Measurements from ENCODE around the gene ZGRF1.
"Not testable (repeated sequence)": the region's sequence is repeated elsewhere in the genome, so short reads cannot be mapped to it uniquely, and the experiment has no call there.

The ZGRF1 gene

GRCh38 chr4:112557676-112558411 is 78.9 kb downstream of the ZGRF1 start:
- DNase-seq (ENCODE audit: low spot score), result no peak

DNA sequence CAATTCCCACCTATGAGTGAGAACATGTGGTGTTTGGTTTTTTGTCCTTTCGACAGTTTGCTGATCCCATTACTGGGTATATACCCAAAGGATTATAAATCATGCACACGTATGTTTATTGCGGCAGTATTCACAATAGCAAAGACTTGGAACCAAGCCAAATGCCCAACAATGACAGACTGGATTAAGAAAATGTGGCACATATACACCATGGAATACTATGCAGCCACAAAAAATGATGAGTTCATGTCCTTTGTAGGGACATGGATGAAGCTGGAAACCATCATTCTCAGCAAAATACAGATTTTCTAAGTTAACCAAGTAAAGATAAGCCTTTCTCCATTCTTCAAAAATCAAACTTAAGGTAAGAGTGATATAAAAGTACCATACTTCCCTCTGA is 82.4 kb downstream of the ZGRF1 start:
- not testable (repeated sequence) for DNase-seq (ENCODE audit: low spot score)

- peak; percentile 67 for DNase-seq (ENCODE audit: low spot score)
Measured at GRCh38 chr4:112552668-112553067, 84.0 kb downstream of the ZGRF1 start.

GRCh38 chr4:112550728-112551127 is 86.0 kb downstream of the ZGRF1 start:
- DNase-seq (ENCODE audit: low spot score), result peak; percentile 14

DNA sequence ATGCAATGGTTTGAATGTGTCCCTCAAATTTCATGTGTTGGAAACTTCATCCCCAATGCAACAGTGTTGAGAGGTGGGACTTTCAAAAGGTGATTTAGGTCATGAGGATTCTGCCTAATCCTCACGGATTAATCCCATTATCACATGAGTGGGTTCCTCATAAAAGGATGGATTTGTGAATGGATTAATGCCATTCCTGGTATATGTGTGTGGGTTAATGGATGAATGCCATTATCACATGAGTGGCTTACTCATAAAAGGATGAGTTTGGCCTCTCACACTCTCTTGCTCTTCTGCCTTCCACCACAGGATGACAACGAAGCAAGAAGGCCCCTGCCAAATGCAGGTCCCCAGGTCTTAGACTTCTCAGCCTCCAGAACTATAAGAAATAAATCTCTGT is 90.2 kb downstream of the ZGRF1 start:
- no peak for DNase-seq (ENCODE audit: low spot score)

DNA sequence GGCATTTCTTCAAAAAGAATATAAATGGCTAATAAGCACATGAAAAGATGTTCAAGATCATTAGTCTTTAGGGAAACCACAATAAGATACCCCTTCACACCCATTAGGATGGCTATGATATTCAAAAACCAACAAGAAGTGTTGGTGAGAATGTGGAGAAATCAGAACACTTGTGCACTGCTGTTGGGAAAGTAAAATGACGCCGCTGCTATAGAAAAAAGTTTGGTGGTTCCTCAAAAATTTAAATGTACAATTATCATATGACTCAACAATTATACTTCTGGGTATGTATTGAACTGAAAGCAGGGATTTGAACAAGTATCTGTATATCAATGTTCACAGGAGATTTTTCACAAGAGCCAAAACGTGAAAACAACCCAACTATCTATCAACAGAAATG is 91.4 kb downstream of the ZGRF1 start:
- DNase-seq (ENCODE audit: low spot score), result no peak

GRCh38 chr4:112540695-112541094 is 96.0 kb downstream of the ZGRF1 start:
- no peak for DNase-seq (ENCODE audit: low spot score)

DNA sequence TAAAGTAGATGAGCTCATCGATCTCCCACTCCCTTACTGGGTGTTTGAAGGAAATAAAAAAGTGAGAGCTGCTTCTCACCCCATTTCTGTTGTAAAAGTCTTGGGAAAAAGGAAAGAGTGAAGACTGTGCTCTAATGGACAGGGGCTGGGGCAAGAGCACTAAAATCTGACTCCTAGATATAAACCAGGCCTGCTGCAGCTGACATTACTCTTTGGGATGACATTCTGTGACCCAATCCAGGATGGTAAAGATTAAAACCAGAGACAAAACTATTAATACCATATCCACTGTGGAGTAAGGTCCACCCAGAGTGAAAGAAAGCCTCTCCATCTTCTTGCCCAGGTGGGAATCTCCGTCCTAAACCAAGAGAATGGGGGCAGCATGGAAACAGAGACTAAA is 100.6 kb downstream of the ZGRF1 start:
- DNase-seq (ENCODE audit: low spot score), result no peak

- DNase-seq (ENCODE audit: low spot score), result no peak
Measured at GRCh38 chr4:112532267-112532666, 104.4 kb downstream of the ZGRF1 start.

DNA sequence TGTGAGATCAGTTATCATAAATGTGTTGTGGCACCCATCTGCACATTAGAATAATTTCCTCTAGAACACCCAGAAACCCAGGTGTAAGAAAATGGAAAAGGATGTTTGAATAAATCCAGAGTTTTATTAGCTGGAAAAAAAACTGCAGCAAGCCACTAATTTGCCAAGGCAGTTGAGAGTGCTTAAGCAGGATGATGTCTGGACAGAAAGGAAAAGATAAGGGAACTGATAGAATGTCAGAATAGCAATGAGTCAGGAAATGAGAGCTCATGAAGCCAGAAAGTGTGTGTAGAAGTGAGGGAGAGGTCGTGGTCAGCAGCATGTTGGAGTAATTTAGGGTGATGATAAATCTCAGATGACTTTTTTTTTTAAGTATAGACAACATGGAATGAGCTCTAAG is 105.6 kb downstream of the ZGRF1 start:
- DNase-seq (ENCODE audit: low spot score), result no peak

- DNase-seq (ENCODE audit: low spot score), result peak; percentile 40
Measured at GRCh38 chr4:112526061-112526460, 110.6 kb downstream of the ZGRF1 start.

- DNase-seq (ENCODE audit: low spot score), result peak; percentile 67
Measured at GRCh38 chr4:112523764-112524505, 112.8 kb downstream of the ZGRF1 start.

- no peak for DNase-seq (ENCODE audit: low spot score)
Measured at GRCh38 chr4:112523008-112523721, 113.5 kb downstream of the ZGRF1 start.

- DNase-seq (ENCODE audit: low spot score), result not testable (repeated sequence)
Measured at GRCh38 chr4:112522431-112522830, 114.3 kb downstream of the ZGRF1 start.

- DNase-seq (ENCODE audit: low spot score), result no peak
Measured at GRCh38 chr4:112521123-112522023, 115.3 kb downstream of the ZGRF1 start.

DNA sequence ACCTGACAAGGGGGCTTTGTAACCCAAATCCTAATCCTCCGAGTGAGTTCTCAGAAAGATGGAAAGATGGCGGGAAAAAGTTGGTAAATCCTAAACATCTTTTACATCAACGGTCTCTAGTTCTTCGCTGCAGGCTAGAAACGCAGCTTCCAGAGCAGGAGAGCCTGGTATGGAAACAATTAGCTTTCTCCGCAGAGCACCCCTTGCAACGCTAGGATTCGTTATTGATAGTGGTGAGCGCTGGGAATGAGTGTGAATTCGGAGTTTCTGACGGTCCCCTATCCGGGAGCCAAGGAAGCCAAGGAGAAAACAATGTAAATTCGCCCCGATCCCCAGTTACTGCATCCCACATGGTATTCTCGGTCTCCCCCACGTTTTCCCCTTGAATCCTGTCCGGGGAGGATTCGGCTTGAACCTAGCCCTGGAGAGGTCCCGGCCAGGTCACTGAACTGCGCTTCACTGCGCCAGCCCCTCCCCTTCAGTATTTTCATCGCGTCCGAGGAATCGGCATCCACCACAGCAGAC is 116.0 kb downstream of the ZGRF1 start:
- DNase-seq (ENCODE audit: low spot score), result no peak

DNA sequence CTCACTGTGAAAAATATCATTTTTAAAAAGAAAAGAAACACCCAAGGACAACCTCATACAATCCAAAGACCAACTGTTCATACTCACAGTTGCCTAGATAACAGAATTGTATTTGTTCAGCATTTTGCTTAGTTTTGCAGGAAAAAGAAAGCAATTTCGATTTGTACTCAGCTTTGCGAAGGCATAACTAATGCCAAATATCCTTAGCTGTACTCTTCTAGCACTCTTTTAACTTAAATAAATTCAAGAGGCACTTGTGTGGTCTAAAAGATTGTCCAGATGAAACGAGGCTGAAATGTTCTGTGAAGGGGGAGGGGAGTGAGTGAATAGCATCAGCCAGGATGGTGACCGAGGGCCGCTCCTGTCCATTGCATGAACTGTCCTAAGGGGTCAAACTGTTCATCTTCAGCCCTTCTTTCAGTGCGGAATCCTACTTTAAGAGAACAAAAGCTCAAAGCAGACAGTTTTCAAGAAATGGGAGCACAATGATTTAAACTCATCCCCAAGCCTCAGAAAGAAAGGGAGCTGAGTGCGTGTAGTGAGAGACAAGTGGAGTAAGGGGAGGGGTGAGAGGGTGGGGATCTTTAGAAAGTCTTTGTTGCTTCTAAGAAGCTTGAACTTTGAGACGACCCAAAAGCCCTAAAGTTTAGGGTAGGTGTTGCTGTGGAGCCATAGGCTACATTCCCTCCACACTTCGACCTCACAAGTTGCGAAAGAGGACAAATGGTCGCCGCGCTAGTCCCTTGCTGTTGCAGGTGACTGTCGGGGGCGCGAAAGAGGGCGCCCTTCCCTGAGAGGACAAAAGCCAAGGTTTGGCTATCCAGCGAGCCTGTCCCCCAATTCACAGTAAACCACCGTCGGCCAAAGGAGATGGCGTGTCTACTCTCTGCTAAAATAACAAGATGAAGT is 116.8 kb downstream of the ZGRF1 start:
- DNase-seq (ENCODE audit: low spot score), result no peak

- DNase-seq (ENCODE audit: low spot score), result no peak
Measured at GRCh38 chr4:112518675-112519074, 118.0 kb downstream of the ZGRF1 start.

DNA sequence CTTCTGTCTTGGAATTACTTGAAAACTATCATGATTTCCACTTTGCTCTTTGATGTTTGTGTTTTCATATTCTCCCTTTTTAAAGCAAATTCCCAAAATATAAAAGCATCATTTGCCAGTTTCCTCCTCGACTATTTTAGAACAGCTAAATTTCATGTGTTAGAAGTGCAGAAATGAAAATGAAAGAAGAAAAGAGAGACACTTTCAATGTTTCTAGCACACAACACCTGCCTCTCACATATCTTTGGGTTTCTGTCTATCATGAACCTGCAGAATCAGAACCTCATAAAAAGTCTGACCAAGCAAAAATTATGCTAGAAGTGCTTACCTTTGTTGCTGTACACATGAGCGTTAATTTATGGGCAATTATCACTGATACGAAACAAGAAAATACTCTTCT is 118.8 kb downstream of the ZGRF1 start:
- DNase-seq (ENCODE audit: low spot score), result no peak

- DNase-seq (ENCODE audit: low spot score), result no peak
Measured at GRCh38 chr4:112517067-112517634, 119.6 kb downstream of the ZGRF1 start.
